Lung (tissue), 12 donors: ENCODE data around the gene MACROH2A2. TPM values are rescaled to one million over a fixed set of nuclear protein-coding genes. Genes with fewer than 3 reads are reported as not detected.

Source experiments
- ATAC-seq: fragments of 200-7000 bp; cut with Tn5 transposase; one replicate; pipeline ENCODE4 v1.9.1; 2020; ENCODE audit warnings: moderate number of reproducible peaks; ENCODE audit not compliant: insufficient read depth, low FRiP score
- DNase-seq, 3 donors: peaks; one replicate each; pipeline ENCODE4 v3.0.0-alpha.2; 2013 to 2017
- H3K27ac ChIP-seq, 2 donors: one replicate each; pipeline ENCODE4 v1.5.1; 2013; ENCODE audit warnings: mild to moderate bottlenecking in 2 of 2, moderate library complexity in 2 of 2, control low read depth in 1 of 2, inconsistent platforms in 1 of 2, low read depth in 1 of 2, low read length in 1 of 2
- H3K27me3 ChIP-seq, 3 donors: one replicate each; pipeline ENCODE4 v1.5.1; 2013; ENCODE audit warnings: low read length in 2 of 3; ENCODE audit not compliant: control insufficient read depth in 3 of 3, insufficient read depth in 3 of 3
- H3K36me3 ChIP-seq, 4 donors: one replicate each; pipeline ENCODE4 v1.5.1; 2013; ENCODE audit warnings: low read length in 4 of 4, mild to moderate bottlenecking in 1 of 4, moderate library complexity in 1 of 4; ENCODE audit not compliant: control insufficient read depth in 4 of 4, insufficient read depth in 4 of 4
- H3K4me1 ChIP-seq, 5 donors: one replicate each; pipeline ENCODE4 v1.5.1; 2013; ENCODE audit warnings: low read length in 5 of 5, mild to moderate bottlenecking in 2 of 5, moderate library complexity in 1 of 5; ENCODE audit not compliant: control insufficient read depth in 5 of 5, insufficient read depth in 5 of 5
- H3K4me3 ChIP-seq: one replicate; pipeline ENCODE4 v1.5.1; 2013; ENCODE audit warnings: mild to moderate bottlenecking, control low read depth, moderate library complexity
- H3K9ac ChIP-seq, 2 donors: one replicate each; pipeline ENCODE4 v1.5.1; 2013; ENCODE audit warnings: low read length in 2 of 2, control low read depth in 1 of 2; ENCODE audit not compliant: insufficient read depth in 1 of 2
- H3K9me3 ChIP-seq, 4 donors: one replicate each; pipeline ENCODE4 v1.5.1; 2013; ENCODE audit warnings: low read length in 3 of 4, mild to moderate bottlenecking in 1 of 4, moderate library complexity in 1 of 4; ENCODE audit not compliant: control insufficient read depth in 4 of 4, insufficient read depth in 3 of 4
- CTCF ChIP-seq: IDR thresholded peaks from 2 replicates; pipeline ENCODE4 v1.5.1; 2012; ENCODE audit warnings: mild to moderate bottlenecking; ENCODE audit errors: control extremely low read depth, extremely low read depth
- whole genome bisulfite sequencing, 2 donors: extraction: QIAGEN DNeasy Blood & Tissue Kit; methylation state at CpG; one replicate each; pipeline ENCODE4 v1.1.7; 2013; 5-methylcytosine and 5-hydroxymethylcytosine counted together
- polyA plus RNA-seq, 2 donors: library from polyadenylated mRNA; stranded (reverse); fragments of 200-250 nt; gene quantifications; one replicate each; pipeline ENCODE4 v1.2.1, GENCODE V29; 2013
- total RNA-seq, 2 donors: library from RNA; depleted of rRNA in 1 of 2; stranded (reverse); fragments of >200 nt in 1 of 2; gene quantifications; one replicate each; pipeline ENCODE4 v1.2.1, GENCODE V29; 2014 to 2021
- donor health status: control.
- donor health status: control.
- donor health status: Bipolar disorder and iron deficiency.
- donor health status: healthy.
- donor health status: DM: yes; HTN: yes; CAD: no.

MACROH2A2 gene
- total and polyA plus RNA-seq, 4 donors, result 5.7 to 19.3 (median 7.9) TPM

- peak within 1 kb of the TSS in 1 of 2 donors; percentile 82 for H3K9ac ChIP-seq
- peak; percentile 95 for ATAC-seq
- peak within 1 kb of the TSS; percentile 79 for H3K4me3 ChIP-seq
- WGBS, 2 donors, result 1% methylated on average over 39 of the region's 39 CpGs
- no peaks in the 10 kb centered on the region for H3K9me3 ChIP-seq
- peak; percentile 99 to 100 (median 100) for DNase-seq
- H3K4me1 ChIP-seq, result peaks cover 0 to 21% (median 7%) of the 10 kb centered on the region in 5 donors
- peaks cover 3 to 13% (median 5%) of the 10 kb centered on the region in 4 donors for H3K36me3 ChIP-seq
- no peaks in the 10 kb centered on the region for H3K27me3 ChIP-seq
- peak; percentile 79 for TF ChIP-seq CTCF
- peak within 1 kb of the TSS; percentile 84 to 95 for H3K27ac ChIP-seq
Measured at GRCh38 chr10:70146489-70147258, 94.0 kb downstream of the MACROH2A2 start, which contains the start of gene TYSND1. TYSND1 (minus strand) TSS chr10:70146700; CDS start chr10:70146586, 114 bp downstream.

- DNase-seq, result no peak
- no peaks in the 10 kb centered on the region for H3K27me3 ChIP-seq
- peak overlapping the region in 1 of 2 donors; percentile 82 for H3K9ac ChIP-seq
- peaks cover 0 to 21% (median 7%) of the 10 kb centered on the region in 5 donors for H3K4me1 ChIP-seq
- H3K27ac ChIP-seq, result peak overlapping the region in 1 of 2 donors; percentile 62
- 27 to 45% methylated on average over 2 of the region's 2 CpGs for WGBS, 2 donors
- no peaks in the 10 kb centered on the region for H3K9me3 ChIP-seq
- H3K4me3 ChIP-seq, result no peak overlapping the region
- H3K36me3 ChIP-seq, result peaks cover 5 to 16% (median 8%) of the 10 kb centered on the region in 4 donors
- no peak for TF ChIP-seq CTCF
- no peak for ATAC-seq
Measured at GRCh38 chr10:70147259-70147625, 94.6 kb downstream of the MACROH2A2 start.

DNA sequence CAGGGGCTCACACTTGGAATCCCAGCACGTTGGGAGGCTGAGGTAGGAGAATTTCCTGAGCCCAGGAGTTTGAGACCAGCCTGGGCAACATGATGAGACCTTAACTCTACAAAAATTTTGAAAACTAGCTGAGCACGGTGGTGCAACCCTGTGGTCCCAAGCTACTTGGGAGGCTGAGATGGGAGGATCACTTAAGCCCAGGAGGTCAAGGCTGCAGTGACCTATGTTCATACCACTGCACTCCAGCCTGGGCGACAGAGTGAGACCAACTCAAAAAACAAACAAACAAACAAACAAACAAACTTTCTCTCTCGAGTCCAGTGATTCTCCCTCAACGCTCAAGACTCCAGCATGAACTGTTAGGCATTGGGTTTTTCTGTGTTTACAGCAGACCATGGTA is 95.9 kb downstream of the MACROH2A2 start:
- 92 to 96% methylated on average over 5 of the region's 5 CpGs for whole genome bisulfite sequencing, 2 donors
- ATAC-seq (no peak), DNase-seq (no peak)
- no peak for TF ChIP-seq CTCF
- Histone ChIP-seq H3K4me3 (no peak overlapping the region), H3K27me3 (no peaks in the 10 kb centered on the region), H3K36me3 (peaks cover 9 to 24% (median 14%) of the 10 kb centered on the region in 4 donors), H3K4me1 (peaks cover 0 to 21% (median 7%) of the 10 kb centered on the region in 5 donors), H3K9me3 (no peaks in the 10 kb centered on the region), H3K27ac (no peak overlapping the region), H3K9ac (no peak overlapping the region)
